OCI-LY1 (cell line): Measurements from ENCODE around the gene SLC25A45.

Experiments
- CTCF ChIP-seq: fragments of 200-600 bp; sonication (generic), shearing (Covaris generic); IDR thresholded peaks from 2 replicates; pipeline ENCODE4 v1.5.1; 2017; ENCODE audit warnings: mild to moderate bottlenecking, antibody characterized with exemption, low read length, moderate library complexity, mixed read lengths
- EZH2 ChIP-seq: fragments of 200-600 bp; sonication (generic), shearing (Covaris generic); IDR thresholded peaks from 2 replicates; pipeline ENCODE4 v1.8.0; 2017; ENCODE audit warnings: borderline replicate concordance, mixed run types, mild to moderate bottlenecking, antibody characterized with exemption, low read length, moderate library complexity, mixed read lengths

- TF ChIP-seq CTCF: no peak
- TF ChIP-seq EZH2: no peak
Observed at GRCh38 chr11:65402790-65403189, 20.3 kb upstream of the SLC25A45 start.
